ENCODE results near the gene LENEP.

GRCh38 chr1:154958036-154958435 lies 35.4 kb upstream of the LENEP start:
- TF ChIP-seq CTCF (IDR thresholded peaks at IDR 0.05) (no peak), POLR2A (IDR thresholded peaks at IDR 0.05) (no peak)

Data from heart left ventricle (tissue), 13 donors.